Stimulated activated CD8-positive, alpha-beta memory T cell treated with anti-CD3 and anti-CD28 coated beads, Interleukin-2, amount 100 ng/mL, for 48 hours (primary cell): ENCODE data around the gene PET100.
A peak's percentile ranks its signal among the peaks of the same experiment; 100 is the strongest.

ENCODE experiments used
- DNase-seq, 2 donors: peaks; one replicate each; pipeline ENCODE4 v3.0.0-alpha.2; 2020; ENCODE audit warnings: low read depth in 2 of 2

The PET100 gene, protein sequence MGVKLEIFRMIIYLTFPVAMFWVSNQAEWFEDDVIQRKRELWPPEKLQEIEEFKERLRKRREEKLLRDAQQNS

GRCh38 chr19:7629347-7630054, at the start of gene PET100, which contains the start of gene XAB2:
Gene PET100, plus strand, starts transcription at chr19:7629793. Its CDS starts 41 bp downstream, at chr19:7629834.
Gene XAB2, minus strand, starts transcription at chr19:7629545. Its CDS starts 18 bp downstream, at chr19:7629527.
- DNase-seq = peak; percentile 82 to 88

DNA sequence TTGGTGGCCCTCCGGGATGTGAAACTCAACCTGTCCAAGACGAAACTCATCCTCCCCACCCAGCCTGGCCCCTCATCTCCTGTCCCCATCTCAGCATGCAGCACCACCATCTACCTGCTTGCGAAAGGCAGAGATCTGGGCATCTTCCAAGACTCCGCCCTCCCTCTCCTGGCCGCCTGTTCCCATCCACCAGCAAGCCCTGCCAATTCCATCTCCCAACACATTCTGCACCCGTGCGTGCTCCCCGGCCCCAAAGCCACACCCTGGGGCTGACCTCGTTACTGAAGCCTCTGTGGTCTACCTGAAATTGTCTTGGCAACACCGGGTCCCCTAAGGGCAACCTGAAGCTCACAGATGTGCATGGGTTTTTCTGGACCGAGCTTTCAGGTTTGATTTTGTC, 47.1 kb upstream of the PET100 start:
- DNase-seq = no peak

GRCh38 chr19:7589822-7590221, 39.8 kb upstream of the PET100 start:
- no peak for DNase-seq

DNA sequence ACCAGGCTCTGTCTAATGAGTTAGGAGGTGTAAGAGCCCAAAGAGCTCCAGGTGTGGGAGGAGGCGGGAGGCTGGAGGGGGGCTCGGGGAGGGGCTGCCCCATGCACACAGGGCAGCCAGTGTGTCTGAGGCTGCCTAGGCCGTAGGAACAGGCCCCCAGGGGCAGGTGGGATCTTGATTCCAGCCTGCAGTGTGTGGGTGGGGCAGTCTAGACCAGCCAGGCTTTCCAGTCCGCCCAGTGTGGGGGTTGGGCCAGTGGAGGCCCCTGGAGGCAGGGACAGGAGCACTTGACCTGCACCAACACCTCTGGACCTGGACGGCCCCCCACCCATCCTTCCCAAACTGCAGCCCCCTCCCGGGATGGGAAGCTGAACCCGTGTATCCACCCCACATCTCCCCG, 39.3 kb upstream of the PET100 start:
- DNase-seq = no peak

GRCh38 chr19:7595466-7596133, 34.0 kb upstream of the PET100 start, which contains the start of gene CAMSAP3:
Gene CAMSAP3, plus strand, starts transcription at chr19:7595863. Its CDS starts 140 bp downstream, at chr19:7596003.
- peak; percentile 17 to 26 for DNase-seq

DNA sequence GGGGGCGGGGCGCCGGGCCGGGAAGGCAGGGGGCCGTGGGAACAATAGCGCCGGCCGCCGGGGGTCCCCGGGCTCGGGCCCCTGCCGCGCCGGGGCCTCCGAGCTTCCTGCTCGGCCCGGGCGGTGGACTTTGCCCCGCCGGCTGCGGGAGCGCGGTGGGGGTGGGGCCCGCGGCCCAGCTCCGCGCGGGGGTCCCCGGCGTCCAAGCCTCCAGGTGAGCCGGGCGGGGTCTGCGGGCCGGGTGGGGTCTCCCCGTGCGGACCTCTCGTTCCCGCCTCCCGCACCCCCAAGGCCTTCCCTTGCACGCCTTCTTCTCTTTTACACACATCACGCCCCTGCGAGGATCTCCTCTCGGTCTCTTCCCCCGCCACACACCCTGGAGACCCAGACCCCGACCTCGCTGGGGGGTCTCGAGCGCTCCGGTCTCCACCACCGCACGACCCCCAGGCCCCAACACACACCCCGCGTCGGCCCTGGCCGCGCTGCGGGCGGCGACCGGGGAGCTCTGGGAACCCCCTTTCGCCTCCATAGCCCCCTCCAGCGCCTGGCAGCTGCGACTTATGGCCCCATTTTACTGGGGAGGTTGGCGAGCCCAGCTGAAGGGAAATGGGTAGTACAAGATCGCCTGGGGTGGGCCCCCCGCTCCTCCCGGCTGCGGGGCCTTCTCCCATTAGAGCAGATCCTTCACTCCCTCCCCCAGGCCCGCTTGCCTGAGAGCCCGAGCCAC, 33.2 kb upstream of the PET100 start:
- DNase-seq = no peak

GRCh38 chr19:7597689-7598088, 31.9 kb upstream of the PET100 start:
- DNase-seq = no peak

GRCh38 chr19:7598180-7598579, 31.4 kb upstream of the PET100 start:
- DNase-seq = no peak

DNA sequence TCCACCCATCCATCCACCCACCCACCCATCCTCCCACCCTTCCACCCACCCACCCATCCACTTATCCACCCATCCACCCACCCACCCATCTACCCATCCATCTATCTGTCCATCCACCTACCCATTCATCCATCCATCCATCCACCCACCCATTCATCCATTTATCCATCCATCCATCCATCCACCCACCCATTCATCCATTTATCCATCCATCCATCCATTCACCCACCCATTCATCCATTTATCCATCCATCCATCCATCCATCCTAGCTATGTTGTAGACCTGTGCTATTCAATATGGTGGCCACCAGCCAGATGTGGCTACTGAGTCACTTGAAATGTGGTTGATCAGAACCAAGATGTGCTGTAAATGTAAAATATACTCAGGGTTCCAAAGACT, 28.9 kb upstream of the PET100 start:
- no peak for DNase-seq

- no peak for DNase-seq
These were observed 27.2 kb upstream of the PET100 start for GRCh38 chr19:7602240-7602934.

GRCh38 chr19:7602935-7603497, 26.6 kb upstream of the PET100 start:
- no peak for DNase-seq

GRCh38 chr19:7603919-7604318, 25.7 kb upstream of the PET100 start:
- DNase-seq = no peak

GRCh38 chr19:7605490-7606222, 23.9 kb upstream of the PET100 start:
- DNase-seq = peak; percentile 15 to 32

DNA sequence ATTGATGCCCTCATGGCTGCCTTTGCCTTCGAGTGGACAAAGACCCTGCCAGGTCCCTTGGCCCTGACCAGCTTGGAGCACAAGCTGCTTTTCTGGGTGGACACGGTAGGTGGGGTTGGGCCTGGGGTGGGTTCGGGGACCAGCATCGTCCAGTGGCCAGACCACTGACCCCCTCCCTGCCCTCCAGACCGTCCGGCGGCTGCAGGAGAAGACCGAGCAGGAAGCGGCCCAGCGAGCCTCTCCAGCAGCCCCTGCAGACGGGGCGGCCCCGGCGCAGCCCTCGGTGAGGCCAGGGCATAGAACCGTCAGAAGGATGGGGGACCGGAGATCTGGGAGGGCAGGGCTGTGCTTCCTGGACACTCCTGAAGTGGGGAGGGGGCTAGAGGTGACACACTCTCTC, 23.3 kb upstream of the PET100 start:
- DNase-seq = no peak

DNA sequence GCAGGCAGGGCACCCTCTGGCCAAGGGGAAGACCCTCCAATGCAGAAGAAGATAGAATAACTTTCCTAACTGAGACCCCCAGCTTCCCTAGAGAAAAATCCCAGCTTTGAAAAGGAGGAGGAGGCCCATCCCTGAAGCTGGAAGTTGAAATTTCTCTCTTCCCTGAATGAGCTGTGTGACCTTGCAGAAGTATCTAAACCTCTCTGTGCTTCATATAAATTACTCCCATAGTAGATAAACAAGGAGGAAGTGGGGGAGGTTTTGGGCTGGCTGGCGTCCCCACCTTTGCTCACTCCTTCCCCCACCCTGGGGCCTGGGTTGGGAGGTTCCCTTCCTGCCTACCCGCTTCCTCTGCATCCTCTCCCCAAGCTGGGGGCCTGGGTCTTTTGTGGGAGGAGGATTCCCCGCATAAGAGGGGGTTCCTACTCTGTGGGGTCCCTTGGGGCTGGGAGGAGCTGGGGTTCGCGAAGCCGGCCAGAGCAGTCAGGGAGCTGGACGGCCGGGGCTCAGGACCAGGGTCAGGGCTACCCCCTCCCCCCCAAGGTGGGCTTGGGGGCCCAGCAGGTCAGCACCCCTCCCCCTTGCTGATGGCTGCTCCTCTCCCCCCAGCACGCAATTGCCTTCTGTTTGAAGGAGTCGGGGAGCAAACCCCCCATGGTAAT, 22.2 kb upstream of the PET100 start:
- no peak for DNase-seq

- DNase-seq = no peak
These were observed 21.6 kb upstream of the PET100 start for GRCh38 chr19:7607874-7608560.

- DNase-seq = no peak
These were observed 18.9 kb upstream of the PET100 start for GRCh38 chr19:7610491-7611240.

GRCh38 chr19:7611541-7612279, 17.9 kb upstream of the PET100 start:
- no peak for DNase-seq
